CD14-positive monocyte (primary cell): ENCODE data around the gene TXNDC15. TPM values are rescaled to one million over a fixed set of nuclear protein-coding genes. Genes with fewer than 3 reads are reported as not detected.

Experiments
- DNase-seq, 3 donors: peaks; one replicate each; pipeline ENCODE4 v3.0.0-alpha.2; 2011 to 2022
- H2AFZ ChIP-seq: 2 replicates; pipeline ENCODE4 v1.6.0; 2012; ENCODE audit warnings: mild to moderate bottlenecking, low read depth, low read length, inconsistent platforms; ENCODE audit not compliant: insufficient read depth, poor library complexity, severe bottlenecking
- H3K27ac ChIP-seq, 2 donors: 1 replicate in 1 of 2; 2 replicates in 1 of 2; pipeline ENCODE4 v1.5.1; 2012 to 2013; ENCODE audit warnings: low read length in 2 of 2, control low read depth in 1 of 2, inconsistent platforms in 1 of 2, low read depth in 1 of 2, mild to moderate bottlenecking in 1 of 2
- H3K27me3 ChIP-seq, 2 donors: one replicate each; pipeline versions ENCODE4 v1.6.0 to v1.6.1; 2011 to 2013; ENCODE audit warnings: low read length in 2 of 2; ENCODE audit not compliant: control insufficient read depth in 2 of 2, insufficient read depth in 2 of 2
- H3K36me3 ChIP-seq, 2 donors: replicated peaks in 1 of 2; 1 replicate in 1 of 2; 2 replicates in 1 of 2; pipeline versions ENCODE4 v1.5.1 to v1.6.1; 2012 to 2013; ENCODE audit warnings: low read length in 2 of 2, control low read depth in 1 of 2, inconsistent platforms in 1 of 2, mild to moderate bottlenecking in 1 of 2; ENCODE audit not compliant: insufficient read depth in 2 of 2, control insufficient read depth in 1 of 2
- H3K4me1 ChIP-seq, 2 donors: 1 replicate in 1 of 2; 2 replicates in 1 of 2; pipeline versions ENCODE4 v1.5.1 to v1.6.1; 2012 to 2013; ENCODE audit warnings: low read length in 2 of 2, control low read depth in 1 of 2, inconsistent platforms in 1 of 2, mild to moderate bottlenecking in 1 of 2, moderate library complexity in 1 of 2; ENCODE audit not compliant: insufficient read depth in 2 of 2, control insufficient read depth in 1 of 2
- H3K4me2 ChIP-seq: replicated peaks from 2 replicates; pipeline ENCODE3; 2012; ENCODE audit warnings: low read length, moderate library complexity, mild to moderate bottlenecking; ENCODE audit not compliant: poor library complexity, severe bottlenecking; ENCODE audit errors: extremely low read depth
- H3K4me3 ChIP-seq, 3 experiments: fragments of 200-600 bp in 1 of 3; sonication (generic) in 1 of 3; replicated peaks in 1 of 3; 1 replicate in 2 of 3; 2 replicates in 1 of 3; pipeline ENCODE4 v1.5.1; 2011 to 2013; ENCODE audit warnings: low read length in 3 of 3, mild to moderate bottlenecking in 3 of 3, control low read depth in 2 of 3, low read depth in 2 of 3, inconsistent platforms in 1 of 3, moderate library complexity in 1 of 3
- H3K79me2 ChIP-seq: 2 replicates; pipeline ENCODE4 v1.6.0; 2012; ENCODE audit warnings: mild to moderate bottlenecking, control low read depth, inconsistent platforms, low read length, moderate library complexity; ENCODE audit not compliant: insufficient read depth
- H3K9ac ChIP-seq: 2 replicates; pipeline ENCODE4 v1.6.0; 2017; ENCODE audit warnings: low read length, mild to moderate bottlenecking; ENCODE audit not compliant: insufficient read depth, poor library complexity, severe bottlenecking
- H3K9me3 ChIP-seq, 2 donors: replicated peaks in 1 of 2; 1 replicate in 1 of 2; 2 replicates in 1 of 2; pipeline versions ENCODE4 v1.5.1 to v1.6.1; 2012 to 2013; ENCODE audit warnings: low read length in 2 of 2, control low read depth in 1 of 2; ENCODE audit not compliant: control insufficient read depth in 1 of 2, insufficient read depth in 1 of 2
- H4K20me1 ChIP-seq: 2 replicates; pipeline ENCODE4 v1.6.0; 2012; ENCODE audit warnings: mild to moderate bottlenecking, low read length, control low read depth, moderate library complexity; ENCODE audit not compliant: insufficient read depth
- H3K27ac Mint-ChIP-seq, 7 donors: one replicate each; pipeline ENCODE4 v1.8.0; 2020; ENCODE audit warnings: mild to moderate bottlenecking in 7 of 7, mixed read lengths in 7 of 7, moderate library complexity in 6 of 7, inconsistent platforms in 2 of 7
- H3K27me3 Mint-ChIP-seq, 3 donors: one replicate each; pipeline ENCODE4 v1.8.0; 2021 to 2022; ENCODE audit warnings: low read depth in 3 of 3, mild to moderate bottlenecking in 3 of 3, mixed read lengths in 3 of 3, moderate library complexity in 3 of 3, inconsistent platforms in 1 of 3
- H3K36me3 Mint-ChIP-seq, 2 donors: one replicate each; pipeline ENCODE4 v1.8.0; 2020; ENCODE audit warnings: mixed read lengths in 2 of 2, inconsistent platforms in 1 of 2, mild to moderate bottlenecking in 1 of 2
- H3K4me1 Mint-ChIP-seq: one replicate; pipeline ENCODE4 v1.8.0; 2020; ENCODE audit warnings: mild to moderate bottlenecking, mixed read lengths
- H3K4me3 Mint-ChIP-seq, 2 donors: one replicate each; pipeline ENCODE4 v1.8.0; 2020; ENCODE audit warnings: mild to moderate bottlenecking in 2 of 2, mixed read lengths in 2 of 2, moderate library complexity in 1 of 2
- H3K9me3 Mint-ChIP-seq, 7 donors: one replicate each; pipeline ENCODE4 v1.8.0; 2020 to 2022; ENCODE audit warnings: mixed read lengths in 7 of 7, mild to moderate bottlenecking in 6 of 7, moderate library complexity in 6 of 7, inconsistent platforms in 2 of 7
- CTCF ChIP-seq: fragments of 200-600 bp; IDR thresholded peaks from one replicate; pipeline ENCODE4 v1.8.0; 2022; ENCODE audit warnings: antibody characterized with exemption, mild to moderate bottlenecking
- WGBS: methylation state at CpG from one replicate; pipeline ENCODE4 v1.1.5; 2013; ENCODE audit warnings: missing lambda C conversion rate; ENCODE audit not compliant: insufficient coverage; 5-methylcytosine and 5-hydroxymethylcytosine counted together
- intact Hi-C, 2 donors: fragments of 100-400 bp; cut with micrococcal nuclease; formaldehyde crosslinking; loops; one replicate each; pipeline versions ENCODE4 v1.15.0 to v1.15.1; 2023
- polyA plus RNA-seq, 3 donors: library from polyadenylated mRNA; depleted of rRNA in 1 of 3; unstranded in 2 of 3; stranded (reverse) in 1 of 3; fragments of 300-500 nt in 2 of 3; fragments of >200 nt in 1 of 3; fragmentation: Illumina TruSeq in 2 of 3; gene quantifications; 1 replicate in 2 of 3; 2 replicates in 1 of 3; pipeline ENCODE4 v1.2.3, GENCODE V29; 2012 to 2021

The TXNDC15 gene
- polyA plus RNA-seq, 3 donors, result 24.1 to 30.9 (median 28.0) TPM

DNA sequence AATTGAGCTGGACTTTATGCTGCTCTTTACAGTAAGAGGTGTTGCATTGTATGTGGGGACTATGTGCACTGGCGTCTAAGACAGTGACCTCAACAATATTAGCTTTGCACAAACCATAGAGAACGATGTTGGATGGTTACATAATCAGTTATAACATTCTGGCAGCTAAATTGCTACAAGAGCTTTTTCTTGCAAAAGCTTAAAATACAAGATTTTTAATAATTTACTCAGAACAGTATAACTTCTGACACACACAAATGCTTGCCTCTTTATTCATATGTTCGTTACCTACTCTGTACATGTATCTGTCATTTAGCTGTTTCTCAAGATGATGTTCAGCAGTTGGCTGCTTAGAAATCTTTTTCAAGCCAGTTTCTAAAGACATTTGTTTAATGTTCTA is 16.8 kb upstream of the TXNDC15 start:
- Histone ChIP-seq H3K4me3 (no peak overlapping the region), H2AFZ (no peak overlapping the region), H3K79me2 (peaks cover 27% of the 10 kb centered on the region), H3K9ac (no peak overlapping the region), H3K9me3 (no peaks in the 10 kb centered on the region), H3K27me3 (no peaks in the 10 kb centered on the region), H3K27ac (no peak overlapping the region), H3K4me2 (no peak overlapping the region), H3K36me3 (peaks cover 53 to 82% of the 10 kb centered on the region in 2 donors), H3K4me1 (no peaks in the 10 kb centered on the region), H4K20me1 (peaks cover 39% of the 10 kb centered on the region)
- Mint-ChIP-seq H3K4me1 (no peaks in the 10 kb centered on the region), H3K27ac (no peak overlapping the region), H3K36me3 (peaks cover 44 to 61% of the 10 kb centered on the region in 2 donors), H3K4me3 (no peak overlapping the region), H3K27me3 (peaks cover 0 to 2% (median 0%) of the 10 kb centered on the region in 3 donors), H3K9me3 (no peaks in the 10 kb centered on the region)
- no peak for DNase-seq
- TF ChIP-seq CTCF, result no peak
- no CpG with 5 or more reads among the region's 3 CpGs for WGBS
- intact Hi-C loops, result no loop called here

DNA sequence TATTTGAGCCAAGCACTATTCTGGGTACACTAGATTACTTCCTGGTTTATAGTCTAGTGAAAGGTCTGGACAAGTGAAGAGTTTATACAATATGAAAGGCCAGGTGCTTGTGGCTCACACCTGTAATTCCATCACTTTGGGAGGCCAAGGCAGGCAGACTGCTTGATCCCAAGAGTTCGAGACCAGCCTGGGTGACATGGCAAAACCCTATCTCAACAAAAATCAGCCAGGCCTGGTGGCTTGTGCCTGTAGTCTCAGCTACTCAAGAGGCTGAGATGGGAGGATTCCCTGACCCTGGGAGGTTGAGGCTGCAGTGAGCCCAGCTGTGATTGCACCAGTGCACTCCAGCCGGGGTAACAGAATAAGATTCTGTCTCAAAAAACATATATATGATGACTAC is 9.5 kb upstream of the TXNDC15 start:
- H3K4me1 Mint-ChIP-seq, result no peaks in the 10 kb centered on the region
- Histone ChIP-seq H3K4me3 (no peak overlapping the region), H3K4me2 (no peak overlapping the region), H3K79me2 (no peaks in the 10 kb centered on the region), H4K20me1 (no peaks in the 10 kb centered on the region), H3K27me3 (no peaks in the 10 kb centered on the region), H3K9ac (no peak overlapping the region), H3K4me1 (no peaks in the 10 kb centered on the region), H3K36me3 (peaks cover 7 to 17% of the 10 kb centered on the region in 2 donors), H2AFZ (no peak overlapping the region), H3K9me3 (no peaks in the 10 kb centered on the region), H3K27ac (no peak overlapping the region)
- peaks cover 12 to 21% of the 10 kb centered on the region in 2 donors for H3K36me3 Mint-ChIP-seq
- H3K27me3 Mint-ChIP-seq, result peaks cover 0 to 2% (median 0%) of the 10 kb centered on the region in 3 donors
- H3K27ac Mint-ChIP-seq, result no peak overlapping the region
- no peaks in the 10 kb centered on the region for H3K9me3 Mint-ChIP-seq
- no CpG with 5 or more reads among the region's 2 CpGs for WGBS
- TF ChIP-seq CTCF, result no peak
- intact Hi-C loops, result no loop called here
- H3K4me3 Mint-ChIP-seq, result no peak overlapping the region
- no peak for DNase-seq
